Smooth muscle cell (in vitro differentiated cells): ENCODE data around the gene ASCC2. TPM values are rescaled to one million over a fixed set of nuclear protein-coding genes. Genes with fewer than 3 reads are reported as not detected.

Experiments
- DNase-seq: peaks from one replicate; lab custom pipeline; 2025; ENCODE audit not compliant: unreplicated experiment; lab: John Stamatoyannopoulos, UW
- H2AFZ ChIP-seq: fragments of 200-600 bp; sonication (generic); 2 replicates; pipeline ENCODE4 v1.6.0; 2016; ENCODE audit warnings: antibody characterized with exemption, low read depth, mild to moderate bottlenecking
- H3F3A ChIP-seq: fragments of 200-600 bp; sonication (generic); 2 replicates; pipeline ENCODE4 v1.6.0; 2017; ENCODE audit warnings: antibody characterized with exemption, low read depth
- H3K27ac ChIP-seq: fragments of 200-600 bp; sonication (generic); 2 replicates; pipeline ENCODE4 v1.5.1; 2016; ENCODE audit warnings: low read depth, mild to moderate bottlenecking
- H3K27me3 ChIP-seq: fragments of 200-600 bp; sonication (generic); 2 replicates; pipeline ENCODE4 v1.6.1; 2016; ENCODE audit warnings: low read depth, mild to moderate bottlenecking
- H3K36me3 ChIP-seq: fragments of 200-600 bp; sonication (generic); 2 replicates; pipeline ENCODE4 v1.5.1; 2016; ENCODE audit warnings: low read depth
- H3K4me1 ChIP-seq: fragments of 200-600 bp; sonication (generic); 2 replicates; pipeline ENCODE4 v1.5.1; 2016; ENCODE audit warnings: low read depth
- H3K4me2 ChIP-seq: fragments of 200-600 bp; sonication (generic); 2 replicates; pipeline ENCODE4 v1.6.0; 2016; ENCODE audit warnings: mild to moderate bottlenecking
- H3K4me3 ChIP-seq: fragments of 200-600 bp; sonication (generic); 2 replicates; pipeline ENCODE4 v1.5.1; 2016; ENCODE audit warnings: mild to moderate bottlenecking
- H3K79me2 ChIP-seq: fragments of 200-600 bp; sonication (generic); 2 replicates; pipeline ENCODE4 v1.6.0; 2016; ENCODE audit warnings: low read depth, mild to moderate bottlenecking
- H3K9ac ChIP-seq: fragments of 200-600 bp; sonication (generic); 2 replicates; pipeline ENCODE4 v1.6.0; 2016; ENCODE audit warnings: low read depth
- H3K9me3 ChIP-seq: fragments of 200-600 bp; sonication (generic); replicated peaks from 2 replicates; pipeline ENCODE4 v1.5.1; 2016; ENCODE audit warnings: low read depth
- H4K20me1 ChIP-seq: fragments of 200-600 bp; sonication (generic); 2 replicates; pipeline ENCODE4 v1.6.0; 2016; ENCODE audit warnings: low read depth
- WGBS: methylation state at CpG from one replicate; pipeline ENCODE4 v1.1.7; 2016; ENCODE audit warnings: low lambda C conversion rate; 5-methylcytosine and 5-hydroxymethylcytosine counted together
- polyA plus RNA-seq: library from polyadenylated mRNA; unstranded; fragments of >200 nt; fragmentation: Nextera tagmentation; extraction: Ambion mirVana; gene quantifications from 2 replicates; pipeline ENCODE4 v1.2.1, GENCODE V29; 2016
- total RNA-seq: library from RNA; depleted of rRNA; stranded (reverse); fragments of >200 nt; gene quantifications from 2 replicates; pipeline ENCODE4 v1.2.3, GENCODE V29; 2014
- TF ChIP-seq, protein P1 (sequence below): fragments of 200-600 bp; sonication (generic); IDR thresholded peaks from 2 replicates; pipeline ENCODE4 v1.5.1; 2017; ENCODE audit warnings: borderline replicate concordance, mild to moderate bottlenecking, antibody characterized with exemption; ENCODE audit not compliant: insufficient read depth, poor library complexity, severe bottlenecking

ASCC2 gene
- total and polyA plus RNA-seq, 2 experiments from 2014 or later = 32.1 to 58.9 TPM

DNA sequence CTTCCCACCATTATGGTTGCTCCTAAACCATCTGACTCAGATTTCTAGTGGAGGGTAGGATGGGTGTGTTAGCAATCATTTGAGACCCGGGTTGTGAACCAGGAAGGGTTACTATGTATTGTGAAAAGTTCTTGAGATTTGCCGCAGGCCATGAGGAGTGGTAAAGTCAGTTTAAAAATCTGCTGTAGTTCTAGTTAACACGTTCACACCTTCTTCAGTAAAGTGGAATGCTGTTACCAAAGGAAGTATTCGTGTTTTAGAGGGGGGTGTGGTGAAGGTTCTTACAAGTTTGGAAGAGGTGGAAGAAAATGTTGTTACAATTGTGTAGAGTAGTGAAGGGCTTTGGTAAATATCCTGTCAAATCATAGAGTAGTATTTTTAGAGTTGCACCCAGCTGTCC, 47.5 kb upstream of the ASCC2 start:
- Histone ChIP-seq H3K4me1 (no peaks in the 10 kb centered on the region), H3K9me3 (no peaks in the 10 kb centered on the region), H3K36me3 (no peaks in the 10 kb centered on the region), H3F3A (no peaks in the 10 kb centered on the region), H3K4me2 (peak overlapping the region; percentile 12), H3K27me3 (no peaks in the 10 kb centered on the region), H3K79me2 (peaks cover 72% of the 10 kb centered on the region), H2AFZ (no peak overlapping the region), H4K20me1 (peaks cover 70% of the 10 kb centered on the region), H3K27ac (no peak overlapping the region), H3K4me3 (no peak overlapping the region), H3K9ac (no peak overlapping the region)
- 55% methylated on average over 4 of the region's 4 CpGs for WGBS
- no peak for DNase-seq
- TF ChIP-seq, protein P1, sequence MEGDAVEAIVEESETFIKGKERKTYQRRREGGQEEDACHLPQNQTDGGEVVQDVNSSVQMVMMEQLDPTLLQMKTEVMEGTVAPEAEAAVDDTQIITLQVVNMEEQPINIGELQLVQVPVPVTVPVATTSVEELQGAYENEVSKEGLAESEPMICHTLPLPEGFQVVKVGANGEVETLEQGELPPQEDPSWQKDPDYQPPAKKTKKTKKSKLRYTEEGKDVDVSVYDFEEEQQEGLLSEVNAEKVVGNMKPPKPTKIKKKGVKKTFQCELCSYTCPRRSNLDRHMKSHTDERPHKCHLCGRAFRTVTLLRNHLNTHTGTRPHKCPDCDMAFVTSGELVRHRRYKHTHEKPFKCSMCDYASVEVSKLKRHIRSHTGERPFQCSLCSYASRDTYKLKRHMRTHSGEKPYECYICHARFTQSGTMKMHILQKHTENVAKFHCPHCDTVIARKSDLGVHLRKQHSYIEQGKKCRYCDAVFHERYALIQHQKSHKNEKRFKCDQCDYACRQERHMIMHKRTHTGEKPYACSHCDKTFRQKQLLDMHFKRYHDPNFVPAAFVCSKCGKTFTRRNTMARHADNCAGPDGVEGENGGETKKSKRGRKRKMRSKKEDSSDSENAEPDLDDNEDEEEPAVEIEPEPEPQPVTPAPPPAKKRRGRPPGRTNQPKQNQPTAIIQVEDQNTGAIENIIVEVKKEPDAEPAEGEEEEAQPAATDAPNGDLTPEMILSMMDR = no peak

DNA sequence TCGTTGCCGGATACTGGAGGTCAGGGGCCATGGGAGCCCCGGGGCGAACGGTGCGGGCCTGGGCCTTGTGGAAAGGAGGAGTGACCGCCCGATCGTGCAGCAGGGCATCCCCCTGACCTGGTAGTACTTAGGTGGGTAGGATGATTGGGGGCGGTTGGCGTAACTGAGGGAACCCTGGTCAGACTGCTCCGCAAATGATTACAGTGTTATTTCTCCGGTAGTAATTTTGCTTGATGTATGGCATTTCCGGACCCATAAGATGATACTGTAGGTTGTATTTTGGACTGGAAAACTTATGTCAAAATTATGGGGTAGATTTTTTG, 45.7 kb upstream of the ASCC2 start:
- peak overlapping the region; percentile 100 for H3K9ac ChIP-seq
- DNase-seq = no peak
- 3% methylated on average over 14 of the region's 14 CpGs for WGBS
- H4K20me1 ChIP-seq = peaks cover 52% of the 10 kb centered on the region
- peak overlapping the region; percentile 93 for H2AFZ ChIP-seq
- peaks cover 53% of the 10 kb centered on the region for H3K79me2 ChIP-seq
- peak overlapping the region; percentile 98 for H3K4me3 ChIP-seq
- no peaks in the 10 kb centered on the region for H3F3A ChIP-seq
- peak overlapping the region; percentile 99 for H3K27ac ChIP-seq
- no peaks in the 10 kb centered on the region for H3K27me3 ChIP-seq
- H3K9me3 ChIP-seq = no peaks in the 10 kb centered on the region
- H3K4me2 ChIP-seq = peak overlapping the region; percentile 91
- H3K4me1 ChIP-seq = no peaks in the 10 kb centered on the region
- TF ChIP-seq, protein P1 = no peak
- no peaks in the 10 kb centered on the region for H3K36me3 ChIP-seq

DNA sequence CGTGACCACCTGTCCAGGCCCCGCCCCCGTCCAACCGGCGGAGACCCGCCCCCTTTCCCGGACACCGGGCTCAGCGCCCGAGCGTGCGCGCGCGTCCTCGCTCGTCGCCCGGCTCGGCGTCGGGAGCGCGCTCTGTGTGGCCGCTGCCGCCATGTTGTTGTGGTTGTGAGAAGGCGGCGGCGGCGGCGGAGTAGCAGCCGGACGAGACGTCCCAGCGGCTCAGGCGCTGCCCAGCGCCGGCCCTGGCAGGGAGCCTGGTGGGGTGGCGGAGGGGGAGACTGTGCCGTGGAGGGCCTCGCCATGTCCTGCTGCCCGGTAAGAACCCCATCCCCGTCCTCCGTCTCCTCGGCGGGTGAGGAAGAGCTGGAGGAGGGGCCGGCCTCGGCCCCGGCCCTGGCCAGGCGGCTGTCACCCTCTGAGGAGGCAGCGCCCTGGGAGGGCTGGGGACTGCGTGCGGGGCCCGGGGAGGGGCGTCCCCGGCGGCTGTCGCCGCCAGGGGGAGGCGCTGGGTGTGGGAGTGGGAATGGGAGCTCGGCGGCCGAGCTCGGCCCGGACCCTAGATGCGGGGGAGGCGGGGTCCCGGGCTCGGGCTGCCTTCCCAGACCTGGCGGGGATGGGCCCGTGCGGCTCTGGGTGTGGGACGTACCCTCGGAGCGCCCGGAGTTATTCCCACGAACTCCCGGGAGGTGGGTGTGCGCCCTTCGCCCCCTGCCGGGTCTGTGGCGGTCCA, 45.1 kb upstream of the ASCC2 start, which contains the start of gene MTMR3:
Gene MTMR3 (plus strand): TSS at position 130 of the 730 bp plus-strand sequence. CDS start 87,886 bp downstream, outside the sequence.
- no peaks in the 10 kb centered on the region for H3K36me3 ChIP-seq
- no peaks in the 10 kb centered on the region for H3K9me3 ChIP-seq
- peak within 1 kb of the TSS; percentile 100 for H3K9ac ChIP-seq
- no peaks in the 10 kb centered on the region for H3K4me1 ChIP-seq
- no peaks in the 10 kb centered on the region for H3F3A ChIP-seq
- peak; percentile 91 for DNase-seq
- no peaks in the 10 kb centered on the region for H3K27me3 ChIP-seq
- under 1% methylated on average over 24 of the region's 82 CpGs for WGBS
- TF ChIP-seq, protein P1 = peak; percentile 50
- H3K4me3 ChIP-seq = peak within 1 kb of the TSS; percentile 98
- H2AFZ ChIP-seq = peak within 1 kb of the TSS; percentile 93
- H3K4me2 ChIP-seq = peak within 1 kb of the TSS; percentile 91
- peaks cover 46% of the 10 kb centered on the region for H4K20me1 ChIP-seq
- peaks cover 48% of the 10 kb centered on the region for H3K79me2 ChIP-seq
- peak within 1 kb of the TSS; percentile 99 for H3K27ac ChIP-seq

DNA sequence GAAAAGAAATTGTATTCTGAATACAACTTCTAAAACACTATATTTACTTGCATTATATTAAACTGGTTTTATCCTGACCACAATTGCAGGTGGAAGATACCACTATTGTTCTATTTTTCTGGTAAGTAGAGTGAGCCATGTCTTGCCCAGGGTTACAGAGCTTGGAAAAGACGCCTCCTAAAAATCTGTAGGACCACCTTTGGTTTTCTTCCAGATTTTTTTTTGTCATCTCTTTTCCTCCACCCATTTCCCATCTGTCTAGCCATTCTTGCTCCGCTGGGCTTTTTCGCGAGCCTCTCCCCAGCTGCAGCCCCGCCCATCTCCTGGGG, 44.6 kb upstream of the ASCC2 start:
- TF ChIP-seq, protein P1 = no peak
- peak overlapping the region; percentile 98 for H3K4me3 ChIP-seq
- 5% methylated on average over 4 of the region's 5 CpGs for WGBS
- H3K9me3 ChIP-seq = no peaks in the 10 kb centered on the region
- H3K27me3 ChIP-seq = no peaks in the 10 kb centered on the region
- H4K20me1 ChIP-seq = peaks cover 41% of the 10 kb centered on the region
- no peak for DNase-seq
- H3K4me2 ChIP-seq = peak overlapping the region; percentile 91
- no peak overlapping the region for H2AFZ ChIP-seq
- peaks cover 43% of the 10 kb centered on the region for H3K79me2 ChIP-seq
- H3F3A ChIP-seq = no peaks in the 10 kb centered on the region
- no peak overlapping the region for H3K9ac ChIP-seq
- H3K36me3 ChIP-seq = no peaks in the 10 kb centered on the region
- H3K4me1 ChIP-seq = no peaks in the 10 kb centered on the region
- H3K27ac ChIP-seq = peak overlapping the region; percentile 99
